Cerebellar cortex (tissue), 1 donor: Measurements from ENCODE around the gene DISP2.

Experiments
- DNase-seq: peaks from one replicate; pipeline ENCODE4 v3.0.0-alpha.2; 2015; ENCODE audit warnings: low spot score

The DISP2 gene

GRCh38 chr15:40325700-40326099, 32.3 kb upstream of the DISP2 start:
- no peak for DNase-seq

DNA sequence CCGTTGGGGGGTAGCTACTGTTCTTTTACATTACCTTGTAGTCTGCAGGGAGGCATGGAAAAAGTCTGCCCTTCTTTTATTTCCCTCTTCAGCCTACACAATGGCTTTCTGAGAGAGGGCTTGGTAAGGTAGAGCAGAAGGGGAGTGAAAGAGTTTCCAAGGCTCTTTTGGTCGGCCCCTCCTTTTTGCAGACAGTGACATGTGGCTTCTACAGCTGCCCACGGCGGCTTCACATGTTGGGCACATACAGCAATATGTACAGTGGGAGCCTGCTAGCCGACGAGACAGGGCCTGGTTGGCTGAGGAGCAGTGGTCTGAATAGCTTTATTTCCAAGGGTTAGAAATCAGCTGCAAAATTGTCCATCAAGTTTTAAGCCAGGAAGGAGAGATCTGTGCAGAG, 30.6 kb upstream of the DISP2 start:
- peak; percentile 31 for DNase-seq

- DNase-seq, result no peak
These were observed 29.8 kb upstream of the DISP2 start for GRCh38 chr15:40328176-40328575.

DNA sequence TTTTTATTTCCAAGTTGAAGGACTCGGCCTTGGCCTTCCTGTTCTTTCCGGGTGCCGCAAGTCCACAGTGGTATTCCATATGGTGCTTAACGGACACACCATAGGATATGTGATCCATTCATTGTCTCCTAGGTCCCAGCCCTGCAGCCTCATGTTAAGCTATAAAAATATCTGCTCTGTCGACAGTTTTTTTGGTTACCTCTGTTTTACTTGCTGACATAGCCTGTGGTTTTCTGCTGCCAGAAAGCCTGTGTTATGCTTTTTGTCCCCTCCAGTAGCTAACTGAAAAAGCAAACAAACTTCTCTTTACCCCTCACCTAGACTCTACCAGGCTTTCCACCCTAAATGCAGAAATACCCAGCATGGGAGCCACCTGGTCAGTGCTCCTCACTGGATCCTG, 29.3 kb upstream of the DISP2 start:
- DNase-seq, result no peak

DNA sequence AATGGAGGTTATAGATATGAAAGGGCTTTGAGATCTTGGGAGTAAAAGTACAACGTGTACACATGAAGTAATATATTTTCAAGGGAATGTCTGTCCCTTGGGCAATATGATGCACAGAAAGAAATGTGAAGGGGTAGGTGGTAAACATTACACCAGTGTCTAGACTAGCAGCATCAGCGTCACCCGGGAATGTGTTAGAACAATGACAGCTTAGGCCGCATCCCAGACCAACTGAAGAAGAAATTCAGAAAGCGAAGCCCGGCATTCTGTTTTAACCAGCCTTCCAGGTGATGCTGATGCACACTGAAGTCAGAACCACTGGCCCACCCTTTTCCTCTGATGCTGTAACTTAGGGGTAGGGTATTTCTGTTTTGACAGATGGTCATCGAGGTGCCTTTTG, 28.2 kb upstream of the DISP2 start:
- DNase-seq, result no peak

DNA sequence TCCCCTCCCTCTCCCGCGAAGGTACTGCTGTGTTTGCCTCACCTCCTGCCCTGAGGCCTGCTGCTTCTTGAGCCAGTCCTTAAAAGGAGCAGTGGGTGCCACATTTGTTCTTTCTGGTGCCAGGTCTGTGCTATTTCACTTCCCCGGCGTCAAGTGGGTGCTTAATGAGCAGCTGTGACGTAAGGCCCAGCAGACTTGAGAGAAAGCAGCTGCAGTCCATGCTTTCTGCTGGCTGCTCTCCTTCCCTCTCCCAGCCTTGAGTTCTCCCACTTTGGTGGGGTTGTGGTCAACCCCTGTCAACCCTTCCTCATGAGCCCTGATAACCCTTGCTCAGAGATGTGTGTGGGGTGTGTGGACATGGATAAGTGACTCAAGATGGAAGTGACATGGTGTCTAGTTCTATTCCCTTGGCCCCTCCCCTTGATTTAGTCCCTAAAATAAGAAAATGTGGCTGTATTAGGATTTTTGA, 27.6 kb upstream of the DISP2 start:
- peak; percentile 34 for DNase-seq

DNA sequence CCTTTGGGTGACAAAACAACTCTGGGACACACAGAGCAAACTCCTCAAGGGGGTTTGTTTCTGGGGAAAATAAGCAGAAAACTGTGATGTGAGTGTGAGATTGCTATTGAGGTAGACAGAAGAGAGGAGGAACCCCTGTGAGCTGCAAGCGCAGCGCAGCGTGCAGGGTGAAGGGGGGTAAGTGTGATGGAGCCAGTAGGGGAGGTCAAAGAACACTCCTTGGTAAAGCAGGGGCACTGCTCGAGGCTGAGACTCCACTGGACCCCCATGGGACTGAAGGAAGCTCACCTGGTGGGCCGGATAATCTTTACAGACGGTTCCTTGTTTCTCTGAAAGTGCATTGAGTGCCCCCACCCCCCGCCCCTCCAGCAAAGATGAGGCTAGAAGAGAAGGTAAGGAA, 27.0 kb upstream of the DISP2 start:
- no peak for DNase-seq

GRCh38 chr15:40331637-40332036, 26.4 kb upstream of the DISP2 start:
- peak; percentile 71 for DNase-seq

- peak; percentile 50 for DNase-seq
These were observed 25.8 kb upstream of the DISP2 start for GRCh38 chr15:40332113-40332781.

- peak; percentile 29 for DNase-seq
These were observed 24.0 kb upstream of the DISP2 start for GRCh38 chr15:40333922-40334492.

DNA sequence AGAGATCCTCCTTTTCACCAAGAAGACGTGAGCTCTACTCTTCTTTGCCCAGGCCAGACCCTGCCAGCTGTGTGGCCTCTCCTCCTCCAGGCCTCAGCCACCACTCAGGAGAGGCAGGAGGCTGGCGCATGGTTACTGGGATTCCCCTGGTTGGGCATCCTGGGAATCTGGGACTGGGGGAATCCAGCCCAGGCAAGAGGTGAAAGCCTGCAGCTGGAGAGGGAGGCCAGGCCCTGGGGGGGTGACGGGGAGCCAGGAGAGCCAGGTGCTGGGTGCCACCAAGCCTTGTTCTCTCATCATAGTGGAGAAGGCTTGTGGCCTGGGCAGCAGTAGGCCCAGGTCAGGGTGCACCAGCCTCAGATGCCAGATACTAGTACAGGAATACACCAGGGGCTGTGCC, 23.5 kb upstream of the DISP2 start:
- DNase-seq, result no peak

- DNase-seq, result no peak
These were observed 22.9 kb upstream of the DISP2 start for GRCh38 chr15:40334941-40335795.

DNA sequence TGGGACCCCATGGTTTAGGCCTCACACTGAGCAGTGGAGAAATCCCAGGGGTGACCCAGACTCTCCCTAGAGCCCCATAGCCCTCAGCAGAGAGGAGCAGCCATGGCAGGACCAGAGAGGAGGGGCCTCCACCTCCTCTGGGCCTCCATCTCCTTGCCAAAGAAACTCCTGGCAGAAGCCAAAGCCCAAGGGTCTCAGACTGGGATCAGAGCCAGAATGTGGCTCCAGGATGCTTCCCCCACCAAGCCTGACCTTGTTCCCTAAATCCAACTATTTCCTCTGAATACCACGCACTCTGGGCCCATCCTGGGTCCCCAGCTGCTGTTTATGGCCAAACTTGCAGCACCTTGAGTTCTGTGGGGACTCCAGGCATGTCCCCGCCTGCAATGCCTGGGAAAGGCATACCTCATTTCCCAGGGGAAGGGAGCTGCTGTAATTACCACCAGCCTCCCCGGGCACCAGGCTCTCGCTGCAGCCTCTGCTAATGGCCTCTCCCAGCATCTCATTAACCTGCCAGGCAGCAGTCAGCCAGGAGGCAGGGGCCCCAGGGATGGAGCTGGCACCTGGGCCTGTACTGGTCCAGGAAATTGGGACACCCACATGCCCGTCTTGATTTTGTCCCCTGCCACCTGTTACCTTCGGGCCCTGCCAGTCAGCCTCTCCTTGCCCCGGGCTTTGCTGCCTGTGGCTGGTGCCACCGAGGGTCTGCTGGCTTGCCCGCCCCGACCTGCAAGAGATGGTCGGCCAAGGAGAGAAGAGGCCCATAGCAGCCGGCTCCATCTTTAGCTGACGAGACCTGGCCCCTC, 21.9 kb upstream of the DISP2 start:
- no peak for DNase-seq

DNA sequence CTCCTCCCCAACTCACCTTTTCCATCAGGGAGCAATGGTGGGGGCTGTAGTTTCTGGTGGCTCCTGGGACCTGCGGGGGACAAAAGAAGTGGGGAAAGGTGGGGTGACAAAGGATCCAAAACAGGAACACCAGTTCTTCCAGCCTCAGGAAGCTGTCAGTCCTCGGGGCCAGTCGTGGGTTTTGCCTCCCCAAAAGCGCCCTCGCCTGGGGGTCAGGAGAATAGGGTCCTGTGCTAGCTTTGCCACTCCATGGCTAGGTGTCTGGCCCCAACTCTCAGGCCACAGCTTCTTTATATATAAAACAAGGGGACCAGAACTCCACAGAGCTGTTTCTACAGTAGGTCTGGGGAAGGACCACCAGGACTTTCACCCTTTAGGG, 21.3 kb upstream of the DISP2 start:
- DNase-seq, result peak; percentile 57

DNA sequence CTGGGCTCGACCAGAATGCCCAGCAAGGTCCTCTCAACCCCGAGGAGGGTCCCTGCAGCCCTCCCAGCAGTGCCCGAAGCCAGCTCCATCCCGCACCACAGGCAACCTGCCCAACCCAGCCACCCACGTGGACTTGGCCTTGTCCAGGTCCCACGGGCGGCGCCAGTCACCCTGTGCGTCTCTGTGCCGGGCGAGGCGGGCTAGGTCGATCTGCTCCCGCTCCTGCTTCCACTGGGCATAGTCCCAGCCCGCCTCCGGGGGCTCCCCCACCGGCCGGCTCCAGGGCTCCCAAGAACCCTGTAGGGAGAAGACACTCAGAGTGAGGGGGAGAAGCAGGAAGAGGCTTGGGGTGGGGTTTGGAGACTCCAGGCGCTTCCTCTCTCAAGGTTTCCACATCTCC, 20.4 kb upstream of the DISP2 start:
- DNase-seq, result no peak

DNA sequence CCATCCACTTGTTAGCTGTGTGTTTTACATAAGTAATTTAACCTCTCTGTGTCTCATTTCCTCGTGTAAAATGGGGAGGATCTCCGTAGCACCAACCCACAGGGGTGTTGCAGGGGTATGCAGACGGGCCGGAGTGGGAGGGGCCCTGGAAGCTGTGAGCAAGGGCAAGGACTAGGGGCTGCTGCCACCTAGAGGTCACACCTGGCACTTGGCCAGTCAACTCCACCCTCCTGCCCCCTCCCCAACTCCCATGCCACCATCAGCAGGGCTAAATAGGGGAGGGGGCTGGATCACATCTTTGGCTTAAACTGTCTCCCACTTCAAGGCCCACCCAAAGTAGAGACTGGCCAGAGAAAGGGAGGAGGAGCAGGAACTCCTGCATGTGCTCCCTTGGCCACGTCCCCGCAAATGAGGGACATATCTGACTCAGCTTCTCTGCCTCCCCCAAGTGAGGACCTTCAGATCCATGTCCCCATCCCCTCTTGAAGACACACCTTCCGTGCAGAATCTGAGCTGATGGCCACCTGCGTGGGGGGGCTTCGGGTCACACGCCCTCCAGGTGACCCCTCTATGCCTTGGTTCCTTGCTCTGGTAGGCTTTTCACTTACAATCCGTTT, 19.9 kb upstream of the DISP2 start:
- peak; percentile 73 for DNase-seq

DNA sequence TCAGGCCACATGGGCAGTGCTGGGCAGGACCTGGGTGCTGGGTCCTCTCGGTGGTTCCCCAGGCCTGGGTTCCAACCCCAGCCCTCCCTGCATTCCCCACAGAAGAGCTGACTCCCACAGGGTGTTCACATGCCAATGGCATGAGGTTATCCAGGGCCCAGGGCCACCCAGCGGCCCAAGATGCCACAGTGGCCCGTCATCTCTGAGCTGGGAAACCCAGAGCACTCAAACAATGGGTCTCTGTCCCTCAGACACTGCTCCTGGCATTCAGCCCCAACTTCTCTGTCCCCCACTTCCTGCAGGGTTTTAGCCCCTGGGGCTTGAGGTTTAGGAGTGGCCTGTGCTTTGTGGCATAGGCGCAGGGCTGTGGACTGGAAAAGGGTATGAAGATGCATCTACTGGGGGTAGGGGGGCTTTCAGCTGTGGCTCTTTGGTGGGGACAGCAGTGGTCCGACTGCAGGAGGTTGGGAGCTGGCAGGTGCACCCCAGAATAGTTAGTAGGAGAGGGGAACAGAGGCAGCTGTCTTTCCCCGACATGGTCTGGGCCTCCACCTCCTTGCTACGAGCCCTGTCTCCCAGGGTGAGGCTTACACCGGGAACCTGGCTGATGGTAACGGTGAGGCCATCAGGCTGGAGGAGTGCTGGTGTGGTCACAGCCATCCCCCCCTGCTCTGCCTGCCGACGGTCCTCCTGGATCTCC, 18.9 kb upstream of the DISP2 start:
- DNase-seq, result no peak

- DNase-seq, result no peak
These were observed 18.4 kb upstream of the DISP2 start for GRCh38 chr15:40339621-40339945.

DNA sequence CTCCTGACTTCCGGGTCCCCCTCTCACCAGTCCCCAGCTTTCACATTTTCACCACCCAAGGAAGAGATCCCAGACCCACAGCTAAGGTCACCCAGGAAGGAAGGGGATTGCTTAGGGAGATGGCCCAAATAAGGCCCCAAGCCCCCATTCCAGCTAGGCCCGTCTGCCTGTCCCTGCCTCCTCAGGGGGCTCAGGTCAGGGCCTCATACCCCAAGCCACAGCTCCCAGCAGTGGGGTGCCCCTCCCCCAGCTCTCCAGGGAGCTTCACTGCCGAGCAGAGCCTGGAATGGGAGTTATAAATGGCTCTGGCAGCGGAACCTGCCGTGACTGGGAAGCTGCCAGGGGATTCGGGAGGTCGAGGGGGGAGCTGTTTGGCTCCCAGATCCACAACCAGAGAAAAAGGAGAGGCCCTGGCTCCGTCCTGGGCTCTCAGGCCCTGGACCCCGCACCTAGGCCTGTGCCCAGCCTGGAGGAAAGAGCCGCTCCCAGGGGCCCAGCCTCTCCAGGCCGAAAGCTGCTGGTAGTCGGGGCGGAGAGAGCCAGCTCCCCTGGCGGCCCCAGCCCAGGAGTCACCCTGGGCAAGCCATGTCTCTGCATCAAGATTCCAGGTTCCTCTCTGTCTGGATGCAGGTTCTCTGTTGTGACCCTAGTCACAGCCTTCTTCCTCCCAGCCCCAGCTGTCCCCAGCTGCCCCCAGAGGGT, 17.8 kb upstream of the DISP2 start:
- DNase-seq, result no peak

- DNase-seq, result no peak
These were observed 17.1 kb upstream of the DISP2 start, which contains the start of gene CCDC9B for GRCh38 chr15:40340740-40341400. TSS of gene CCDC9B (minus strand) at chr15:40340939. CDS start at chr15:40340819, 120 bp downstream.
